SU-DHL-6 (cell line): ENCODE data around the gene CFAP97D2.

ENCODE experiments used
- H2AFZ ChIP-seq: fragments of 200-600 bp; sonication (generic); 2 replicates; pipeline ENCODE4 v1.6.1; 2014; ENCODE audit warnings: low read depth, mild to moderate bottlenecking, moderate library complexity, mixed read lengths, antibody characterized with exemption, low read length; ENCODE audit not compliant: severe bottlenecking
- H3F3A ChIP-seq: fragments of 200-600 bp; shearing (Covaris generic); 2 replicates; pipeline ENCODE4 v1.6.0; 2016; ENCODE audit warnings: antibody characterized with exemption, mild to moderate bottlenecking; ENCODE audit not compliant: insufficient read depth
- H3K27ac ChIP-seq: fragments of 200-600 bp; sonication (generic); 2 replicates; pipeline ENCODE4 v1.5.1; 2016; ENCODE audit warnings: low read depth, mild to moderate bottlenecking, low read length, moderate library complexity, mixed read lengths
- H3K27me3 ChIP-seq: fragments of 200-600 bp; sonication (generic), shearing (Covaris generic); 2 replicates; pipeline ENCODE4 v1.6.0; 2014; ENCODE audit warnings: mild to moderate bottlenecking, low read length
- H3K36me3 ChIP-seq: fragments of 200-600 bp; sonication (generic); 2 replicates; pipeline ENCODE4 v1.6.1; 2014; ENCODE audit warnings: mild to moderate bottlenecking, low read length, mixed read lengths
- H3K4me2 ChIP-seq: fragments of 300-600, 200-600 bp; shearing (Covaris generic), sonication (generic); 2 replicates; pipeline ENCODE4 v1.6.0; 2014; ENCODE audit warnings: low read length, low read depth, mild to moderate bottlenecking; ENCODE audit not compliant: poor library complexity, severe bottlenecking
- H3K4me3 ChIP-seq: fragments of 200-600 bp; sonication (generic); 2 replicates; pipeline ENCODE4 v1.5.1; 2014; ENCODE audit warnings: antibody characterized with exemption, low read length, mild to moderate bottlenecking, mixed read lengths; ENCODE audit not compliant: insufficient read depth, poor library complexity, severe bottlenecking
- H3K79me2 ChIP-seq: fragments of 200-600 bp; sonication (generic); 2 replicates; pipeline ENCODE4 v1.6.1; 2014; ENCODE audit warnings: mild to moderate bottlenecking, low read length, moderate library complexity; ENCODE audit not compliant: insufficient read depth
- H3K9ac ChIP-seq: fragments of 200-600 bp; sonication (generic); 2 replicates; pipeline ENCODE4 v1.7.0; 2014; ENCODE audit warnings: mild to moderate bottlenecking, low read length
- H3K9me2 ChIP-seq: fragments of 200-600 bp; sonication (generic); replicated peaks from 2 replicates; pipeline ENCODE4 v1.6.1; 2014; ENCODE audit warnings: low read length; ENCODE audit not compliant: insufficient read depth
- H3K9me3 ChIP-seq: fragments of 200-600 bp; sonication (generic); 2 replicates; pipeline ENCODE4 v1.6.1; 2014; ENCODE audit warnings: low read length, mixed read lengths; ENCODE audit not compliant: insufficient read depth
- H4K20me1 ChIP-seq: fragments of 200-600 bp; sonication (generic); 2 replicates; pipeline ENCODE4 v1.6.1; 2014; ENCODE audit warnings: low read depth, mild to moderate bottlenecking, antibody characterized with exemption, low read length, moderate library complexity, mixed read lengths
- CTCF ChIP-seq: fragments of 200-600 bp; sonication (generic); IDR thresholded peaks from one replicate; pipeline ENCODE4 v1.5.1; 2017; ENCODE audit warnings: antibody characterized with exemption, mild to moderate bottlenecking, low read length, moderate library complexity; ENCODE audit not compliant: insufficient read depth, poor library complexity, severe bottlenecking
- EZH2phosphoT487 ChIP-seq: fragments of 200-600 bp; sonication (generic), shearing (Covaris generic); conservative IDR thresholded peaks from 2 replicates; pipeline ENCODE4 v1.6.1; 2018; ENCODE audit warnings: mild to moderate bottlenecking, antibody characterized with exemption, low read length, moderate library complexity, mixed read lengths

CFAP97D2 gene

DNA sequence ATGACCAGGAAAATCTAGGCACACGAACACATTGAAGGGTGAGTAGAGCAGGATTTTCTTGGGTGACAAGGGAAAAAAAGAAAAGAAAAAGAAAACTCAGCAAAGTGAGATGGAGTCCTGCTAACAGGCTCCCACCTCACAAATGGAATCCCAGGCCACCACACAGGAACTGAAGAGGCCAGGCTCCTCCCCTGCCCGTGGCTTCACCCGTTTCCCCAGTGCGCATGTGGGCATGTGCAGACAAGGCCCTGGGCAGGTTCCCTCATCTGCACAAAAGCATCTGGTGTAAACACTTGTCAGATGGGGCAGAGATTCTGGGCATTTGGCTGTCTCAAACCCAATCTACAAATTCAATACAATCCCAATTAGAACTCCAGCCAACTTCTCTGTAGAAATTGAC is 24.5 kb downstream of the CFAP97D2 start:
- H2AFZ ChIP-seq = no peak overlapping the region
- H3K9ac ChIP-seq = no peak overlapping the region
- H3K4me3 ChIP-seq = no peak overlapping the region
- H3K36me3 ChIP-seq = no peaks in the 10 kb centered on the region
- no peaks in the 10 kb centered on the region for H3F3A ChIP-seq
- H3K27me3 ChIP-seq = no peaks in the 10 kb centered on the region
- no peak overlapping the region for H3K27ac ChIP-seq
- no peak overlapping the region for H3K4me2 ChIP-seq
- no peaks in the 10 kb centered on the region for H3K9me2 ChIP-seq
- H4K20me1 ChIP-seq = no peaks in the 10 kb centered on the region
- H3K79me2 ChIP-seq = no peaks in the 10 kb centered on the region
- TF ChIP-seq EZH2phosphoT487 (no peak), CTCF (no peak)
- H3K9me3 ChIP-seq = peaks cover 14% of the 10 kb centered on the region; the same call in 1 of the 2 replicates

GRCh38 chr13:114204894-114205293 is 25.8 kb downstream of the CFAP97D2 start:
- Histone ChIP-seq H3K9me2 (no peaks in the 10 kb centered on the region), H3K4me2 (no peak overlapping the region), H3K27me3 (no peaks in the 10 kb centered on the region), H3F3A (no peaks in the 10 kb centered on the region), H3K4me3 (no peak overlapping the region), H2AFZ (no peak overlapping the region), H3K9me3 (peaks cover 14% of the 10 kb centered on the region; the same call in 1 of the 2 replicates), H4K20me1 (no peaks in the 10 kb centered on the region), H3K9ac (no peak overlapping the region), H3K27ac (no peak overlapping the region), H3K79me2 (no peaks in the 10 kb centered on the region), H3K36me3 (no peaks in the 10 kb centered on the region)
- no peak for TF ChIP-seq EZH2phosphoT487
- no peak for TF ChIP-seq CTCF

- no peak overlapping the region for H3K4me3 ChIP-seq
- no peak overlapping the region for H3K27ac ChIP-seq
- H3K9ac ChIP-seq = no peak overlapping the region
- no peaks in the 10 kb centered on the region for H3K36me3 ChIP-seq
- H3F3A ChIP-seq = no peaks in the 10 kb centered on the region
- H4K20me1 ChIP-seq = no peaks in the 10 kb centered on the region
- TF ChIP-seq EZH2phosphoT487 (no peak), CTCF (no peak)
- H3K9me2 ChIP-seq = no peaks in the 10 kb centered on the region
- no peaks in the 10 kb centered on the region for H3K27me3 ChIP-seq
- peaks cover 14% of the 10 kb centered on the region; the same call in 1 of the 2 replicates for H3K9me3 ChIP-seq
- no peak overlapping the region for H3K4me2 ChIP-seq
- no peak overlapping the region for H2AFZ ChIP-seq
- H3K79me2 ChIP-seq = no peaks in the 10 kb centered on the region
Measured at GRCh38 chr13:114208134-114208533, 29.1 kb downstream of the CFAP97D2 start.
